Measurements from ENCODE around the gene MPND. TPM values are rescaled to one million over a fixed set of nuclear protein-coding genes. Genes with fewer than 3 reads are reported as not detected.

MPND gene
- total and polyA plus RNA-seq, 2 of the 13 experiments (the other 11 are each of a cell fraction or from before 2014, with no cell fraction given), result 10.8 to 15.8 TPM

DNA sequence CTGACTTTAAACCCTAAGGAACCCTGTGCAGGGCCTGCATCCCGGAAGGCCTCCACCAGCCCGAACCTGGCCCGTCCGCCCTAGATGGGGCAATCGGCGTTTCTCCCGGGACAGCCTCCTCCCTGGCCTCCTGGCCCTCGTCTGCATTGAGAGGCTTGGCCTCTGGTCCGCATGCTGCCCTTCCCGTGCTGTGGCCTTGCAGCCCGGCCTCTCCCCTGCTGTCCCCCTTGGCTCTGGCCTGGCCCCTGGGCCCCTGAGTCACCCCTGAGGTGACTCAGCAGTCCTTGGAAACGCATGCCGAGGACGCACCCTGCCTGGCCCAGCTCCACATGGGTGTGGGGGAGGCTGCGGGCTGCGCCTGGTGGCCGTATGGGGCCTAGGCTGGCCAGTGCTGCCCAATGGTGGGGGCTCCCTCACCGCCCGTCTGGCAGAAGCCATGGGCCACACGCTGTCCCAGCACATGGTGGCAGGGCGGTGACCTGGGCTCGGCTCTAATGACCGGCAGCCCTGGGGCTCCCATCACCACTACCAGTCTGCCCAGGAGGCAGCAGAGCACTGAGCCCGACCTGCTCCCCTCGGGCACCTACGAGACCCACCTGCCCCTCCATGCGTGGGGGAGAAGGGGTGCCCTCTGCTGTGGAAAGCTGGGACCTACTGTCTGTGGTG, 31.3 kb downstream of the MPND start (continued):
- TF ChIP-seq, protein P1, sequence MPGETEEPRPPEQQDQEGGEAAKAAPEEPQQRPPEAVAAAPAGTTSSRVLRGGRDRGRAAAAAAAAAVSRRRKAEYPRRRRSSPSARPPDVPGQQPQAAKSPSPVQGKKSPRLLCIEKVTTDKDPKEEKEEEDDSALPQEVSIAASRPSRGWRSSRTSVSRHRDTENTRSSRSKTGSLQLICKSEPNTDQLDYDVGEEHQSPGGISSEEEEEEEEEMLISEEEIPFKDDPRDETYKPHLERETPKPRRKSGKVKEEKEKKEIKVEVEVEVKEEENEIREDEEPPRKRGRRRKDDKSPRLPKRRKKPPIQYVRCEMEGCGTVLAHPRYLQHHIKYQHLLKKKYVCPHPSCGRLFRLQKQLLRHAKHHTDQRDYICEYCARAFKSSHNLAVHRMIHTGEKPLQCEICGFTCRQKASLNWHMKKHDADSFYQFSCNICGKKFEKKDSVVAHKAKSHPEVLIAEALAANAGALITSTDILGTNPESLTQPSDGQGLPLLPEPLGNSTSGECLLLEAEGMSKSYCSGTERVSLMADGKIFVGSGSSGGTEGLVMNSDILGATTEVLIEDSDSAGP (CRISPR knock-in tag; IDR thresholded peaks at IDR 0.05; ENCODE audit: borderline replicate concordance), result peak; percentile 80; the same call in 1 of the 2 replicates
- TF ChIP-seq, protein P2, sequence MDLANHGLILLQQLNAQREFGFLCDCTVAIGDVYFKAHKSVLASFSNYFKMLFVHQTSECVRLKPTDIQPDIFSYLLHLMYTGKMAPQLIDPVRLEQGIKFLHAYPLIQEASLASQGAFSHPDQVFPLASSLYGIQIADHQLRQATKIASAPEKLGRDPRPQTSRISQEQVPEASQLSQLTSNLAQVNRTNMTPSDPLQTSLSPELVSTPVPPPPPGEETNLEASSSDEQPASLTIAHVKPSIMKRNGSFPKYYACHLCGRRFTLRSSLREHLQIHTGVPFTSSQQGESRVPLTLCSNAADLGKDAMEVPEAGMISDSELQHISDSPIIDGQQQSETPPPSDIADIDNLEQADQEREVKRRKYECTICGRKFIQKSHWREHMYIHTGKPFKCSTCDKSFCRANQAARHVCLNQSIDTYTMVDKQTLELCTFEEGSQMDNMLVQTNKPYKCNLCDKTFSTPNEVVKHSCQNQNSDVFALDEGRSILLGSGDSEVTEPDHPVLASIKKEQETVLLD (CRISPR knock-in tag; IDR thresholded peaks at IDR 0.05; ENCODE audit: low read depth), result no peak
- no peak for TF ChIP-seq POLR2AphosphoS5 (IDR thresholded peaks at IDR 0.05; ENCODE audit: low read depth, low read length)
- TF ChIP-seq, protein P3, sequence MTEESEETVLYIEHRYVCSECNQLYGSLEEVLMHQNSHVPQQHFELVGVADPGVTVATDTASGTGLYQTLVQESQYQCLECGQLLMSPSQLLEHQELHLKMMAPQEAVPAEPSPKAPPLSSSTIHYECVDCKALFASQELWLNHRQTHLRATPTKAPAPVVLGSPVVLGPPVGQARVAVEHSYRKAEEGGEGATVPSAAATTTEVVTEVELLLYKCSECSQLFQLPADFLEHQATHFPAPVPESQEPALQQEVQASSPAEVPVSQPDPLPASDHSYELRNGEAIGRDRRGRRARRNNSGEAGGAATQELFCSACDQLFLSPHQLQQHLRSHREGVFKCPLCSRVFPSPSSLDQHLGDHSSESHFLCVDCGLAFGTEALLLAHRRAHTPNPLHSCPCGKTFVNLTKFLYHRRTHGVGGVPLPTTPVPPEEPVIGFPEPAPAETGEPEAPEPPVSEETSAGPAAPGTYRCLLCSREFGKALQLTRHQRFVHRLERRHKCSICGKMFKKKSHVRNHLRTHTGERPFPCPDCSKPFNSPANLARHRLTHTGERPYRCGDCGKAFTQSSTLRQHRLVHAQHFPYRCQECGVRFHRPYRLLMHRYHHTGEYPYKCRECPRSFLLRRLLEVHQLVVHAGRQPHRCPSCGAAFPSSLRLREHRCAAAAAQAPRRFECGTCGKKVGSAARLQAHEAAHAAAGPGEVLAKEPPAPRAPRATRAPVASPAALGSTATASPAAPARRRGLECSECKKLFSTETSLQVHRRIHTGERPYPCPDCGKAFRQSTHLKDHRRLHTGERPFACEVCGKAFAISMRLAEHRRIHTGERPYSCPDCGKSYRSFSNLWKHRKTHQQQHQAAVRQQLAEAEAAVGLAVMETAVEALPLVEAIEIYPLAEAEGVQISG (CRISPR knock-in tag; IDR thresholded peaks at IDR 0.05), result peak; percentile 77
- peak; percentile 98 for TF ChIP-seq MXI1 (IDR thresholded peaks at IDR 0.05; ENCODE audit: borderline replicate concordance, low read depth, low read length)
- TF ChIP-seq, protein P4, sequence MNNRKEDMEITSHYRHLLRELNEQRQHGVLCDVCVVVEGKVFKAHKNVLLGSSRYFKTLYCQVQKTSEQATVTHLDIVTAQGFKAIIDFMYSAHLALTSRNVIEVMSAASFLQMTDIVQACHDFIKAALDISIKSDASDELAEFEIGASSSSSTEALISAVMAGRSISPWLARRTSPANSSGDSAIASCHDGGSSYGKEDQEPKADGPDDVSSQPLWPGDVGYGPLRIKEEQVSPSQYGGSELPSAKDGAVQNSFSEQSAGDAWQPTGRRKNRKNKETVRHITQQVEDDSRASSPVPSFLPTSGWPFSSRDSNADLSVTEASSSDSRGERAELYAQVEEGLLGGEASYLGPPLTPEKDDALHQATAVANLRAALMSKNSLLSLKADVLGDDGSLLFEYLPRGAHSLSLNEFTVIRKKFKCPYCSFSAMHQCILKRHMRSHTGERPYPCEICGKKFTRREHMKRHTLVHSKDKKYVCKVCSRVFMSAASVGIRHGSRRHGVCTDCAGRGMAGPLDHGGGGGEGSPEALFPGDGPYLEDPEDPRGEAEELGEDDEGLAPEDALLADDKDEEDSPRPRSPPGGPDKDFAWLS (CRISPR knock-in tag; IDR thresholded peaks at IDR 0.05; ENCODE audit: borderline replicate concordance), result peak; percentile 87
- TF ChIP-seq MAFF (IDR thresholded peaks at IDR 0.05; ENCODE audit: low read depth, low read length), result peak; percentile 92
- TF ChIP-seq ZC3H4 (CRISPR knock-in tag; IDR thresholded peaks at IDR 0.05; ENCODE audit: borderline replicate concordance), result peak; percentile 48; the same call in 1 of the 2 replicates
- 0 out of 2 replicates have a peak, but pooled peaks have one; percentile 47 for TF ChIP-seq CHD2 (IDR thresholded peaks at IDR 0.05; ENCODE audit: low read depth, low read length)
- TF ChIP-seq ZNF234 (CRISPR knock-in tag; conservative IDR thresholded peaks at IDR 0.05), result no peak
- TF ChIP-seq ARNT (IDR thresholded peaks at IDR 0.05), result no peak
- TF ChIP-seq, protein P5, sequence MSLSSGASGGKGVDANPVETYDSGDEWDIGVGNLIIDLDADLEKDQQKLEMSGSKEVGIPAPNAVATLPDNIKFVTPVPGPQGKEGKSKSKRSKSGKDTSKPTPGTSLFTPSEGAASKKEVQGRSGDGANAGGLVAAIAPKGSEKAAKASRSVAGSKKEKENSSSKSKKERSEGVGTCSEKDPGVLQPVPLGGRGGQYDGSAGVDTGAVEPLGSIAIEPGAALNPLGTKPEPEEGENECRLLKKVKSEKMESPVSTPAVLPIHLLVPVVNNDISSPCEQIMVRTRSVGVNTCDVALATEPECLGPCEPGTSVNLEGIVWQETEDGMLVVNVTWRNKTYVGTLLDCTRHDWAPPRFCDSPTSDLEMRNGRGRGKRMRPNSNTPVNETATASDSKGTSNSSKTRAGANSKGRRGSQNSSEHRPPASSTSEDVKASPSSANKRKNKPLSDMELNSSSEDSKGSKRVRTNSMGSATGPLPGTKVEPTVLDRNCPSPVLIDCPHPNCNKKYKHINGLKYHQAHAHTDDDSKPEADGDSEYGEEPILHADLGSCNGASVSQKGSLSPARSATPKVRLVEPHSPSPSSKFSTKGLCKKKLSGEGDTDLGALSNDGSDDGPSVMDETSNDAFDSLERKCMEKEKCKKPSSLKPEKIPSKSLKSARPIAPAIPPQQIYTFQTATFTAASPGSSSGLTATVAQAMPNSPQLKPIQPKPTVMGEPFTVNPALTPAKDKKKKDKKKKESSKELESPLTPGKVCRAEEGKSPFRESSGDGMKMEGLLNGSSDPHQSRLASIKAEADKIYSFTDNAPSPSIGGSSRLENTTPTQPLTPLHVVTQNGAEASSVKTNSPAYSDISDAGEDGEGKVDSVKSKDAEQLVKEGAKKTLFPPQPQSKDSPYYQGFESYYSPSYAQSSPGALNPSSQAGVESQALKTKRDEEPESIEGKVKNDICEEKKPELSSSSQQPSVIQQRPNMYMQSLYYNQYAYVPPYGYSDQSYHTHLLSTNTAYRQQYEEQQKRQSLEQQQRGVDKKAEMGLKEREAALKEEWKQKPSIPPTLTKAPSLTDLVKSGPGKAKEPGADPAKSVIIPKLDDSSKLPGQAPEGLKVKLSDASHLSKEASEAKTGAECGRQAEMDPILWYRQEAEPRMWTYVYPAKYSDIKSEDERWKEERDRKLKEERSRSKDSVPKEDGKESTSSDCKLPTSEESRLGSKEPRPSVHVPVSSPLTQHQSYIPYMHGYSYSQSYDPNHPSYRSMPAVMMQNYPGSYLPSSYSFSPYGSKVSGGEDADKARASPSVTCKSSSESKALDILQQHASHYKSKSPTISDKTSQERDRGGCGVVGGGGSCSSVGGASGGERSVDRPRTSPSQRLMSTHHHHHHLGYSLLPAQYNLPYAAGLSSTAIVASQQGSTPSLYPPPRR (CRISPR knock-in tag; IDR thresholded peaks at IDR 0.05; ENCODE audit: borderline replicate concordance), result peak; percentile 60
- 0 out of 2 replicates have a peak, but pooled peaks have one; percentile 69 for TF ChIP-seq GTF3A (CRISPR knock-in tag; conservative IDR thresholded peaks at IDR 0.05)
- no peak for TF ChIP-seq SUZ12 (IDR thresholded peaks at IDR 0.05; ENCODE audit: low read depth, low read length)
- TF ChIP-seq, protein P6, sequence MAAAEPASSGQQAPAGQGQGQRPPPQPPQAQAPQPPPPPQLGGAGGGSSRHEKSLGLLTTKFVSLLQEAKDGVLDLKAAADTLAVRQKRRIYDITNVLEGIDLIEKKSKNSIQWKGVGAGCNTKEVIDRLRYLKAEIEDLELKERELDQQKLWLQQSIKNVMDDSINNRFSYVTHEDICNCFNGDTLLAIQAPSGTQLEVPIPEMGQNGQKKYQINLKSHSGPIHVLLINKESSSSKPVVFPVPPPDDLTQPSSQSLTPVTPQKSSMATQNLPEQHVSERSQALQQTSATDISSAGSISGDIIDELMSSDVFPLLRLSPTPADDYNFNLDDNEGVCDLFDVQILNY (CRISPR knock-in tag; conservative IDR thresholded peaks at IDR 0.05), result no peak

All from HepG2 (cell line).